GM19455 (cell line): ENCODE results near the gene KRT36.

Experiments used
- ATAC-seq: cut with Tn5 transposase; IDR thresholded peaks from one replicate; pipeline ENCODE4 v1.9.1; 2021; ENCODE audit not compliant: unreplicated experiment

KRT36 gene

GRCh38 chr17:41444186-41444585, 45.5 kb downstream of the KRT36 start:
- ATAC-seq: no peak

GRCh38 chr17:41442739-41443138, 47.0 kb downstream of the KRT36 start:
- no peak for ATAC-seq

- ATAC-seq: no peak
Observed at GRCh38 chr17:41440531-41441033, 49.1 kb downstream of the KRT36 start, which contains the start of gene KRT38. Gene KRT38 (minus strand): TSS chr17:41440983. CDS start chr17:41440921, 62 bp downstream.

GRCh38 chr17:41439375-41439774, 50.3 kb downstream of the KRT36 start:
- ATAC-seq: no peak

- no peak for ATAC-seq
Observed at GRCh38 chr17:41437769-41438168, 51.9 kb downstream of the KRT36 start.

- ATAC-seq: no peak
Observed at GRCh38 chr17:41437254-41437653, 52.5 kb downstream of the KRT36 start.
